Activated B cell treated with CpG ODN at 0.5 μM for 24 hours (primary cell): Measurements from ENCODE around the gene GALNT9. TPM values are rescaled to one million over a fixed set of nuclear protein-coding genes. Genes with fewer than 3 reads are reported as not detected.

ENCODE experiments used
- ATAC-seq: fragments of 200-7000 bp; cut with Tn5 transposase; one replicate; pipeline ENCODE4 v1.10.0; 2021; ENCODE audit warnings: low read depth, mild to moderate bottlenecking, moderate library complexity
- CTCF ChIA-PET: fragments of 350-600 bp; sonication (Branson Sonifier 250); formaldehyde crosslinking; loops from one replicate; lab custom pipeline; 2021; ENCODE audit warnings: antibody characterized with exemption; lab: Charles Lee
- POLR2A ChIA-PET: fragments of 350-600 bp; sonication (Branson Sonifier 250); formaldehyde crosslinking; loops from one replicate; lab custom pipeline; 2021; ENCODE audit warnings: antibody characterized with exemption; lab: Charles Lee
- DNase-seq: peaks from one replicate; pipeline ENCODE4 v3.0.0; 2022
- H3K27ac Mint-ChIP-seq: one replicate; pipeline ENCODE4 v1.8.0; 2020; ENCODE audit warnings: mixed read lengths
- H3K27me3 Mint-ChIP-seq: one replicate; pipeline ENCODE4 v1.8.0; 2021; ENCODE audit warnings: mixed read lengths
- H3K36me3 Mint-ChIP-seq: one replicate; pipeline ENCODE4 v1.8.0; 2021; ENCODE audit warnings: low read depth, mixed read lengths
- H3K4me1 Mint-ChIP-seq: one replicate; pipeline ENCODE4 v1.8.0; 2021; ENCODE audit warnings: mixed read lengths
- H3K4me3 Mint-ChIP-seq: one replicate; pipeline ENCODE4 v1.8.0; 2020; ENCODE audit warnings: mild to moderate bottlenecking, mixed read lengths
- H3K9me3 Mint-ChIP-seq: one replicate; pipeline ENCODE4 v1.8.0; 2020; ENCODE audit warnings: mixed read lengths
- intact Hi-C: fragments of 100-400 bp; cut with micrococcal nuclease; formaldehyde crosslinking; loops from one replicate; pipeline ENCODE4 v1.15.1; 2024
- total RNA-seq: library from RNA; stranded (reverse); gene quantifications from 2 replicates; pipeline ENCODE4 v1.2.3, GENCODE V29; 2022
- TF ChIP-seq, protein P1 (sequence below): fragments of 200-600 bp; IDR thresholded peaks from one replicate; pipeline ENCODE4 v1.8.0; 2022; ENCODE audit warnings: antibody characterized with exemption, mild to moderate bottlenecking

Gene GALNT9
- total RNA-seq, 1 donor from 2014 or later, result not detected

DNA sequence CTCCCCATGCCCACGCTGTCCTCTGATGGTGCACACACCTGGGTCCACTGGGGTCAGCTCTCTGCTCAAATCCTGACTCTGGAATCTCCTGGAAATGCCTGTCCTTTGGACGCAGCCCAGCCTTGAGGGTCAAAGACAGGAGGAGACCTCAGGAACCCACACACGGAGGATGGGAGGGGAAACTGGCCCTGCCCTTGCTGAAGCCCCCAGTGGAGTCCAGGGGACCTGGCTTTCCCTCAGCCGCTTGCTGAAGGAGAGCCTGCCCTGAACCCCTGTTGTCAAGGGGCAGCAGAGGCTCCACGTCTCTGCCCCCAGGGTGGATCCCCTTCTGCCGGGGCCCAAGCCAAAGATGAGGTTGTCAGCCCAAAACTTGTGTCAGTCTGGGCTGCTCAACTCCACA lies 16.9 kb downstream of the GALNT9 start:
- DNase-seq, result no peak
- no peak overlapping the region for H3K4me3 Mint-ChIP-seq
- TF ChIP-seq, protein P1, sequence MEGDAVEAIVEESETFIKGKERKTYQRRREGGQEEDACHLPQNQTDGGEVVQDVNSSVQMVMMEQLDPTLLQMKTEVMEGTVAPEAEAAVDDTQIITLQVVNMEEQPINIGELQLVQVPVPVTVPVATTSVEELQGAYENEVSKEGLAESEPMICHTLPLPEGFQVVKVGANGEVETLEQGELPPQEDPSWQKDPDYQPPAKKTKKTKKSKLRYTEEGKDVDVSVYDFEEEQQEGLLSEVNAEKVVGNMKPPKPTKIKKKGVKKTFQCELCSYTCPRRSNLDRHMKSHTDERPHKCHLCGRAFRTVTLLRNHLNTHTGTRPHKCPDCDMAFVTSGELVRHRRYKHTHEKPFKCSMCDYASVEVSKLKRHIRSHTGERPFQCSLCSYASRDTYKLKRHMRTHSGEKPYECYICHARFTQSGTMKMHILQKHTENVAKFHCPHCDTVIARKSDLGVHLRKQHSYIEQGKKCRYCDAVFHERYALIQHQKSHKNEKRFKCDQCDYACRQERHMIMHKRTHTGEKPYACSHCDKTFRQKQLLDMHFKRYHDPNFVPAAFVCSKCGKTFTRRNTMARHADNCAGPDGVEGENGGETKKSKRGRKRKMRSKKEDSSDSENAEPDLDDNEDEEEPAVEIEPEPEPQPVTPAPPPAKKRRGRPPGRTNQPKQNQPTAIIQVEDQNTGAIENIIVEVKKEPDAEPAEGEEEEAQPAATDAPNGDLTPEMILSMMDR, result no peak
- POLR2A ChIA-PET, result no interaction called here
- no peaks in the 10 kb centered on the region for H3K36me3 Mint-ChIP-seq
- intact Hi-C loops, result no loop called here
- H3K4me1 Mint-ChIP-seq, result no peaks in the 10 kb centered on the region
- no peak for ATAC-seq
- H3K27ac Mint-ChIP-seq, result no peak overlapping the region
- H3K9me3 Mint-ChIP-seq, result peaks cover 12% of the 10 kb centered on the region
- peaks cover 3% of the 10 kb centered on the region for H3K27me3 Mint-ChIP-seq
- CTCF ChIA-PET, result no interaction called here

DNA sequence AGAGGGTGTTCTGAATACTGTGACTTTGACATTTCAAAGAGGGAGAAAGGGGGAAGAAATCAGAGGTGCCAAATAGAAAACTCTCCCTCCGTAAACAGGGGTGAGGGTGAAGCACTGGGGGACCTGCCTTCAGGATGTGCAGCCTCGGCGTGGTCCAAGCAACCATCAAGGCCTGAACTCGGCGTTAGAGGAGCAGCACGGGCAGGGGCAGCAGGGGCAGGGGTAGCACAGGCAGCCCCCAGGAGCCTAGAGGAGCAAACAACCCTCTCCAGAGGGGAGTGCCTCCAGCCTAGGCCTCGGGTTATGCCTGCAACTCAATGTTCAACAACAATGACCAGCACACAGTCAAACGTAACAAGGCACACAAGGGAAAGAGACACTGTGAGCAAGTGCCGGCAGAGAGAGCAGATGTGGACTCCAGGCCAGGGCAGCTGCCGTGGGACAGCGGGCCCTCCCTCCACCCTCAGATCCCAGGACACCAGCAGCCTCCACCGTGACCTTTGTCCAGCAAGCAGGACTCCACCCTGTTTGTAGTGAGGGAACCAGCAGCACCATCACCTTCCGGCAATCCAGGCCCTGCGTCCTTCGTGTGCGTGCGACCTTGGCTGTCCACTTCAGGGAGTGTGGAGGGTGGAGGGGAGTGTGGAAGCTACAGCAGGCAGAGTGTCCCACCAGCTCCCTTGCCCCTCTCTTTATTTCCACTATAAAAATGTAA lies 18.0 kb downstream of the GALNT9 start:
- no peaks in the 10 kb centered on the region for H3K27me3 Mint-ChIP-seq
- ATAC-seq (no peak), DNase-seq (no peak)
- TF ChIP-seq, protein P1, result no peak
- H3K9me3 Mint-ChIP-seq, result peaks cover 12% of the 10 kb centered on the region
- POLR2A ChIA-PET, result no interaction called here
- H3K27ac Mint-ChIP-seq, result no peak overlapping the region
- no peaks in the 10 kb centered on the region for H3K36me3 Mint-ChIP-seq
- CTCF ChIA-PET, result no interaction called here
- no peaks in the 10 kb centered on the region for H3K4me1 Mint-ChIP-seq
- intact Hi-C loops, result no loop called here
- H3K4me3 Mint-ChIP-seq, result no peak overlapping the region

DNA sequence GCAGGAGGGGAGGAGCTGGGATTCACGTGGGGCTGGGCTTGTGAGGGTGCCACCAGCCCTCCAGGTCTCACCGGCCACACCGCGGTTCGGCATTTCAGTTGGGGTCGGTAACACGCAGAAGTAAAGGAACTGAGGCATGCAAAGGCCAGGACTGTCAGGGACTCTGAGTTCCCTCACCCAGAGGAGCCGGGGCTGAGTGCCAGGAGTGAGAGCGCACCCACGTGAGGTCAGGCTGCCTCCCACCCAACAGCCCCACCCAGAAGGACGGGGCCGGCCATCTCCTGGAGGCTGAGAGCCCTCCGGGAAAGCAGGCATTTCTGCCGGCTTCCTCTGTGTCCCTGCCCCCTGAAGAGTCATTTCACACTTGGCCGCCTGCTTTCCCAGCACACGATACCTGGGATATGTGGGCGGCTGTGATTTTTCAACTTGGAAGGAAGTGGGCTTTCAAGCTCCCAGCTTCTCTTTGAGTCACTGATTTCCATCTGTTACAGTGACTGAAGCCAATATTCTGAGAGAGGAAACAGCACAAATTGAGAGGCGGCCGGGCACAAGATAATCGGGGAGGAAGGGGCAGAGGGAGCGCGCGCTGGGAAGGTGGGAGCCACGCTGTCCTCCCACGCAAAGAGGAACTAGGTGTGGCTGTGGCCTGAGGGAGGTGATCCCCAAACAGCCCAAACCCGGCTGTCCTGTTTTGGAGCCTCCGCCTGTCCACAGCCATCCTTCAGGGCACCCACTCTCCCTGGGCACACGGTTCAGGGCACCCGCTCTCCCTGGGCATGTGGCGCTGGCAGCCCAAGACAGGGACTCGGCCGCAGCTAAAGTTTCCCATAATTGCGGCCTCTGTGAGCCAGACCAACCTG lies 19.0 kb downstream of the GALNT9 start:
- DNase-seq, result no peak
- POLR2A ChIA-PET, result no interaction called here

DNA sequence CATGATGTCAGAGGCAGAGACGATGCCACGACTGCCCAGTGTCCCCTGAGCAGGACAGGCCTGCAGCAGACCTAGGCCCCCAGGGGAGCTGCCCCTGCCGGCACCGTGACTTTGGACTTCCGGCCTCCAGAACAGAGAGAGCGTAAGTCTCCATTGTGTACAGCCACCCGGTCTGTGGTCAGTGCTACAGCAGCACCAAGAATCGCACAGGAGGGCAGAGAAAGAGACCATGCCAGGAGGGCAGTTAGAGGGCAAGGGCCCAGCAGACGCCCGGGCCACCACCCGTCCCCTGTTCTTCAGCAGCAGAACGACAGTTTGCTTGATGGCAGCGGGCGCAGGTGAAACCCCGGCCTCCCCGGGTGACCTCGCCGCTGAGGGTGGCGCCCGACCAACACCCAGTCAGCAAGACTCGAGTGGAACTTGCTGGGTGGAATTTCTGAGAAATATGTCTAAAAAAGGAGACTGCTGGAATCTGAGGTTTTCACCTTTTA lies 19.7 kb downstream of the GALNT9 start:
- Mint-ChIP-seq H3K9me3 (peaks cover 12% of the 10 kb centered on the region), H3K36me3 (no peaks in the 10 kb centered on the region), H3K27me3 (no peaks in the 10 kb centered on the region), H3K4me3 (no peak overlapping the region), H3K27ac (no peak overlapping the region), H3K4me1 (no peaks in the 10 kb centered on the region)
- ATAC-seq (no peak), DNase-seq (no peak)
- intact Hi-C loops, result no loop called here
- POLR2A ChIA-PET, result no interaction called here
- CTCF ChIA-PET, result no interaction called here
- TF ChIP-seq, protein P1, result no peak

More for the DNA sequence above, 19.0 kb downstream of the GALNT9 start:
- H3K4me1 Mint-ChIP-seq, result no peaks in the 10 kb centered on the region
- H3K4me3 Mint-ChIP-seq, result no peak overlapping the region
- no peaks in the 10 kb centered on the region for H3K27me3 Mint-ChIP-seq
- CTCF ChIA-PET, result no interaction called here
- no peaks in the 10 kb centered on the region for H3K36me3 Mint-ChIP-seq
- no peak overlapping the region for H3K27ac Mint-ChIP-seq
- intact Hi-C loops, result no loop called here
- peaks cover 12% of the 10 kb centered on the region for H3K9me3 Mint-ChIP-seq
- TF ChIP-seq, protein P1, result no peak
- ATAC-seq, result no peak
